ENCODE results near the gene ANKS1B.

ANKS1B gene

DNA sequence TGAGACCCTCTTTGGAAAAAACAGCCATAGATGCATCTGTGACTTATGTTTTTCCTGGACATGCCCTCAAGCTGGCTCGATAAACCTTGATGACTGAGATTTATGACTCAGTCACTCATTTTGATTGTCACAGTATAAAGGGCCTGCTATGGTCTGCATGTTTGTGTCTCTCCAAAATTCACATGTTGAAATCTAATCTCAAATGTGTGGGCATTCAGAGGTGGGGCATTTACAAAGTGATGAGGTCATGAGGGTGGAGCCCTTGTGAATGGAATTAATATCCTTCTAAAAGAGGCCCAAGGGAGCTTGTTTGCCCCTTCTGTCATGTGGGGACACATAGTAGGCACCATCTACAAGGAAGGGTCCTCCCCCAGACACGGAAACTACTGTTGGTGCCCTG, 966.8 kb downstream of the ANKS1B start:
- DNase-seq (ENCODE audit: low read depth), result no peak
- TF ChIP-seq, protein P1, sequence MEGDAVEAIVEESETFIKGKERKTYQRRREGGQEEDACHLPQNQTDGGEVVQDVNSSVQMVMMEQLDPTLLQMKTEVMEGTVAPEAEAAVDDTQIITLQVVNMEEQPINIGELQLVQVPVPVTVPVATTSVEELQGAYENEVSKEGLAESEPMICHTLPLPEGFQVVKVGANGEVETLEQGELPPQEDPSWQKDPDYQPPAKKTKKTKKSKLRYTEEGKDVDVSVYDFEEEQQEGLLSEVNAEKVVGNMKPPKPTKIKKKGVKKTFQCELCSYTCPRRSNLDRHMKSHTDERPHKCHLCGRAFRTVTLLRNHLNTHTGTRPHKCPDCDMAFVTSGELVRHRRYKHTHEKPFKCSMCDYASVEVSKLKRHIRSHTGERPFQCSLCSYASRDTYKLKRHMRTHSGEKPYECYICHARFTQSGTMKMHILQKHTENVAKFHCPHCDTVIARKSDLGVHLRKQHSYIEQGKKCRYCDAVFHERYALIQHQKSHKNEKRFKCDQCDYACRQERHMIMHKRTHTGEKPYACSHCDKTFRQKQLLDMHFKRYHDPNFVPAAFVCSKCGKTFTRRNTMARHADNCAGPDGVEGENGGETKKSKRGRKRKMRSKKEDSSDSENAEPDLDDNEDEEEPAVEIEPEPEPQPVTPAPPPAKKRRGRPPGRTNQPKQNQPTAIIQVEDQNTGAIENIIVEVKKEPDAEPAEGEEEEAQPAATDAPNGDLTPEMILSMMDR (IDR thresholded peaks at IDR 0.05; ENCODE audit: control insufficient read depth, insufficient read depth, low read depth, low read length, missing control alignments), result no peak
- H3K4me3 ChIP-seq (ENCODE audit: control insufficient read depth, low read depth, low read length), result no peak overlapping the region

DNA sequence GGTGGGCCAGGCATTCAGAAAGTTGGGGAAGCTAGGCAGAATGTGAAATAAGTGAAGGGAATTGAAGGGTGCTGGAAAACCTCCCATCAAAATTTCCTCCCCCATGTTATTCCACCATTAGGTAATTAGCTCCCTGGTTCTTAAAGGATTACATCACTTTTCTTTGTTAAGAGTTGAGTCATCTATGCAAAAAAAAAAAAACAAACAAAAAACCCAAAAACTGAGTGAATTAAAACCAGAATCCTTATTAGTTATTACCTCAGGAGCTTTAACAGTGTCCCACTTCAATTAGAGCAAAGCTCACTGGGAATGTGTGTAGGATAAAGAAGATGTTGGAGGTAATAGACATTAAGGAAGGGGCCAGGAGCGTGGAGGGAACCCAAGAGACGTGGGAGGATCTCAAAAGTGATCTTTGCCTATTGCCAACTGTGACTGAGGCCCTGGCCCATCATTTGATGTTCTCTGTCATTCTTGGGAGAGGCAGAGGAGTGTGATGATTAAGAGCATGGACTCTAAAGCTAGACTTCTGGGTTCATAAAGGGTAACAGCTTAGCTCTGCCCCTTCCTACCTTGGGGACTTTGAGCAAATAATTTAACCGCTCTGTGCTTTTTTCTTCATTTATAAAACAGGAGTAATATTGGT, 975.0 kb downstream of the ANKS1B start:
- no peak overlapping the region for H3K4me3 ChIP-seq (ENCODE audit: control insufficient read depth, low read depth, low read length)
- TF ChIP-seq, protein P1 (IDR thresholded peaks at IDR 0.05; ENCODE audit: control insufficient read depth, insufficient read depth, low read depth, low read length, missing control alignments), result no peak
- no peak for DNase-seq (ENCODE audit: low read depth)

DNA sequence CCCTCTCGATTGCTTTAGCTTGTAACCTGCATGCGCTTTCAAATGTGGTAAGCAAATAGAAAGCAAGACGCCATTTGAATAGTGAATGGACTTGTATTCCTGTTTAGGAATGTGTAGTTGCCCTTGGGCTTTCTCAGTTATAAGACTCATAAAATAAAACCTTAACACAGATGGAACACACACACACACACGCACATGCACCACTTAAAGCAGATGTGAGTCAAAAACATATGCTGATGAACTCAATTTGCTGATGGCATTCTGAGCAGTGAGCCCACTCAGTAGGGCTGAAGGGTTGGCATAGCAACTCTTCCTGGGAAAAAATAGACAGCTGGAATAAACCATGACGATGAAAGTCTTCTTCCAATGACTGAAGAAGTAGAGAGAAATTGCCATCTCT, 979.1 kb downstream of the ANKS1B start:
- H3K4me3 ChIP-seq (ENCODE audit: control insufficient read depth, low read depth, low read length), result no peak overlapping the region
- TF ChIP-seq, protein P1 (IDR thresholded peaks at IDR 0.05; ENCODE audit: control insufficient read depth, insufficient read depth, low read depth, low read length, missing control alignments), result no peak
- peak; percentile 5 for DNase-seq (ENCODE audit: low read depth)

DNA sequence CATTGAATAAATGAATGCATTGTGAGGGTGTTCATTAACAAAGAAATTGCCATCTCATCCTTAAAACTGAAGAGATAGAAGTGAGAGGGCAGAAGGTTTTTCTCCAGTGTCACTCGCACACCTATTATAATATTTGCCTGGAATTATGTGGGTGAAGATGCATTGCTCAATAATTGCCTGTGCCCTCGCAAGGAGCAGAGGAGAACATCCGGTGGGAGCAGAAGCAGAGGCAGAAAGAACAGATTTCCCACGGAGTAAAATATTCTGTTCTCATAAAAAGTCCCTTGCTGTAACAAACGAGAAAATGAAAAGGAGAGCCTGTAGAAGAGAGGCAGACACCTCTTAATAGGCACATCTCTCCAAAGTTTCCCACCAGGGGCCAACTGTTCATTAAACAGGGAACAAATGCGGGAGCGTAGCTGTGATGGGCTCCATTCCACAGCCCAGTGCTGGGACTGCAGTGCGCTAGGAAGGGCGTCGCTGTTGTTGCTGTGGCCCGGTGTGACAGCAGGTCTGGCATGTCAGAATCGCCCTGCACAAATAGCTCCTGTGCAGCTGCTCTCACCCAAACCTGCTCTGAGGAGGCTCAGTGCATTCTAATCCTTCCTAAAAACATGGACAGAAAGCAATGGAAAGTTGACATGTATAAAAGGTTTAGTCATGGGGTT, 979.8 kb downstream of the ANKS1B start:
- TF ChIP-seq, protein P1 (IDR thresholded peaks at IDR 0.05; ENCODE audit: control insufficient read depth, insufficient read depth, low read depth, low read length, missing control alignments), result no peak
- DNase-seq (ENCODE audit: low read depth), result no peak
- no peak overlapping the region for H3K4me3 ChIP-seq (ENCODE audit: control insufficient read depth, low read depth, low read length)

DNA sequence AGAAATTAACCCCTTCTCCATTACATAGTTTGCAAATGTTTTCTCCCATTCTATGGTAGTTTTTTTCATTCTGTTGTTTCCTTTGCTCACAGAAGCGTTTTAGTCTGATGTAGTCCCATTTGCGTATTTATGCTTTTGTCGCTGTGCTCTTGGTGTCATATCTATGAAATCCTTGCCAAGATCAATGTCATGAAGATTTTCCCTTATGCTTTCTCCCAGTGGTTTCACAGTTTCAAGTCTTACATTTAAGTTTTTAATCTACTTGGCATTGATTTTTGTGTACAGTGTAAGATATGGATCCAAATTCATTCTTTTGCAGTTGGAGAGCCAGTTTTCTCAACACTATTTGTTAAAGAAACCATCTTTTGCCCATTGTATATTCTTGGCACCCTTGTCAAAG, 982.0 kb downstream of the ANKS1B start:
- TF ChIP-seq, protein P1 (IDR thresholded peaks at IDR 0.05; ENCODE audit: control insufficient read depth, insufficient read depth, low read depth, low read length, missing control alignments), result no peak
- H3K4me3 ChIP-seq (ENCODE audit: control insufficient read depth, low read depth, low read length), result no peak overlapping the region
- no peak for DNase-seq (ENCODE audit: low read depth)

DNA sequence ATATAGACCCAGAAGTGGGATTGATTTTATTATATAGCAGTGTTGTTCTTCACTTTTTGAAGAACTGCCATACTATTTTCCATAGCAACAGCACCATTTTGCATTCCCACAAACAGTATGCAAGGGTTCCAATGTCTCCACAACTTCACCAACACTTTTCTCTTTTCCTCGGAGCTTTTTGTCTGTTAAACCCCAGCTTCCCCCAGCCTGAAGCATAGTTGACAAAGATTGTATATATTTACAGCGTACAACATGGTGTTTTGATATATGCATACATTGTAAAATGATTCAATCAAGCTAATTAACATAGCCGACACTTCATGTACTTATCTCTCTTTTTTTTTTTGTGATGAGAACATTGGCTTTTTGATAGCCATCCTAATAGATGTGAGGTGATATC, 982.6 kb downstream of the ANKS1B start:
- TF ChIP-seq, protein P1 (IDR thresholded peaks at IDR 0.05; ENCODE audit: control insufficient read depth, insufficient read depth, low read depth, low read length, missing control alignments), result no peak
- DNase-seq (ENCODE audit: low read depth), result no peak

More for the DNA sequence above, 982.6 kb downstream of the ANKS1B start:
- no peak overlapping the region for H3K4me3 ChIP-seq (ENCODE audit: control insufficient read depth, low read depth, low read length)

All from AG09309 (cell line).